Gastroesophageal sphincter (tissue), 3 donors: ENCODE measurements around the gene FGF14.

Experiments used
- CTCF ChIP-seq, 4 experiments: fragments of 200-600 bp in 2 of 4; fragments of 450-650 bp in 2 of 4; sonication (generic) in 1 of 4; IDR thresholded peaks; one replicate each; pipeline ENCODE4 v1.5.1; 2017 to 2019; ENCODE audit warnings: antibody characterized with exemption in 4 of 4, mild to moderate bottlenecking in 2 of 4, moderate library complexity in 2 of 4
- POLR2A ChIP-seq, 2 donors: fragments of 450-650 bp; IDR thresholded peaks; one replicate each; pipeline ENCODE4 v1.6.1; 2017; ENCODE audit warnings: antibody characterized with exemption in 2 of 2, mild to moderate bottlenecking in 2 of 2, moderate library complexity in 1 of 2
- POLR2AphosphoS5 ChIP-seq: sonication (generic); formaldehyde crosslinking; IDR thresholded peaks from one replicate; pipeline ENCODE4 v1.6.1; 2017; ENCODE audit warnings: antibody characterized with exemption

- TF ChIP-seq POLR2AphosphoS5, result no peak
- TF ChIP-seq CTCF (IDR thresholded peaks at IDR 0.05), result no peak
- TF ChIP-seq POLR2A (IDR thresholded peaks at IDR 0.05), result no peak
Measured at GRCh38 chr13:102300379-102300778, 101.5 kb downstream of the FGF14 start.
